ENCODE data around the gene TEP1.

The TEP1 gene

GRCh38 chr14:20356422-20356821 is 56.9 kb downstream of the TEP1 start:
- no peak for DNase-seq (ENCODE audit: low read depth)
- no peak for TF ChIP-seq CTCF (conservative IDR thresholded peaks at IDR 0.05; ENCODE audit: low read depth, low read length)

DNA sequence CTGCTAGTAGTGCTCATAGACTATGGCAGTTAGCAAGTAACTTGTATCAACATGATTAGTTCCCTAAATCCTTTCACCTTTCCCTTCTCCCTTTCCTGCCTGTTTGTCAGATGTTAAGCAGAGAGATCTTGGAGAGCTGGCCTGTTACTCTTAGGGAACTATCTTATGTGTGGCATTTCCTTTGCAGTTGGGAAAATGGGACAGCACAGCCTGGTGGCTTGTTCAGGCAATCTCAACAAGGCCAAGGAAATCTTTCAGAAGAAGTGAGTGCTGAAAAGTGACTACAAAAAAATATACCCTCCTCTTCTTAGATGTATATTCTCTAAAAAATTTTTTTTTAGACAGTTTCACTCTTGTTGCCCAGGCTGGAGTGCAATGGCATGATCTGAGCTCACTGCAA is 62.4 kb downstream of the TEP1 start:
- DNase-seq (ENCODE audit: low read depth) = no peak
- TF ChIP-seq CTCF (conservative IDR thresholded peaks at IDR 0.05; ENCODE audit: low read depth, low read length) = peak; percentile 29
- no peak overlapping the region for H3K4me3 ChIP-seq (ENCODE audit: low read length)

More at GRCh38 chr14:20356422-20356821, 56.9 kb downstream of the TEP1 start:
- H3K4me3 ChIP-seq (ENCODE audit: low read length) = no peak overlapping the region

- no peak overlapping the region for H3K4me3 ChIP-seq (ENCODE audit: low read length)
- no peak for TF ChIP-seq CTCF (conservative IDR thresholded peaks at IDR 0.05; ENCODE audit: low read depth, low read length)
- DNase-seq (ENCODE audit: low read depth) = no peak
Measured at GRCh38 chr14:20350282-20350681, 63.0 kb downstream of the TEP1 start.

DNA sequence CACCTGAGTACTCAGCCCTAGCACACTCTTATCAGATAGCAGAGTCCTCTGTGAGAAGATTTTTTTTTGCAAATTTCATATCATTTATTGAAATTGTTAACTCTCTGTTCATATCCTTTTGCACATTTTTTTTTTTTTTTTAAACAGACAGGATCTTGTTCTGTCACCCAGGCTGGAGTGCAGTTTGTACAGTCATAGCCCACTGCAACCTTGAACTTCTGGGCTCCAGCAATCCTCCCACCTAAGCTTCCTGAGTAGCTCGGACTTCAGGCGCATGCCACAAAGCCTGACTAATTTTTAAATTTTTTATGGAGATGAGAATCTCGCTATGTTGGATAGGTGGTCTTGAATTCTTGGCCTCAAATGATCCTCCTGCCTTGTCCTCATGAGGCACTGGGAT is 65.6 kb downstream of the TEP1 start:
- no peak for TF ChIP-seq CTCF (conservative IDR thresholded peaks at IDR 0.05; ENCODE audit: low read depth, low read length)
- no peak overlapping the region for H3K4me3 ChIP-seq (ENCODE audit: low read length)
- DNase-seq (ENCODE audit: low read depth) = no peak

GRCh38 chr14:20346713-20347112 is 66.6 kb downstream of the TEP1 start:
- no peak for TF ChIP-seq CTCF (conservative IDR thresholded peaks at IDR 0.05; ENCODE audit: low read depth, low read length)

DNA sequence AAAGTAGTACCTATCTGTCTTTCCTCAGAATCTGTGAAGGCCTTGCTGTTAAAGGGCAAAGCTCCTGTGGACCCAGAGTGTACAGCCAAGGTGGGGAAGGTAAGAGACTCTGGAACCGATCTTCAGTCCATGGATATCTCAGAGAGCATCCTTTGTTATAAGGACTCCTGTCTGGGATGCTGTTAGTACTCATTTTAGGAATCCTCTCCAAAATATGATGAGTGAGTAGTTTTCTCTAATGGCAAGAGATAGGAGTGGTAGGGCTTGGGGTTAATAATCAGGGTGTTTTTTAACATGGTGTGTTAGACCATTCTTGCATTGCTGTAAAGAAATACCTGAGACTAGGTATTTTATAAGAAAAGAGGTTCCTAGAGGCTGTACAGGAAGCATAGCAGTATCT is 67.9 kb downstream of the TEP1 start:
- no peak for DNase-seq (ENCODE audit: low read depth)
- no peak overlapping the region for H3K4me3 ChIP-seq (ENCODE audit: low read length)
- no peak for TF ChIP-seq CTCF (conservative IDR thresholded peaks at IDR 0.05; ENCODE audit: low read depth, low read length)

More at GRCh38 chr14:20346713-20347112, 66.6 kb downstream of the TEP1 start:
- no peak for DNase-seq (ENCODE audit: low read depth)
- H3K4me3 ChIP-seq (ENCODE audit: low read length) = no peak overlapping the region

DNA sequence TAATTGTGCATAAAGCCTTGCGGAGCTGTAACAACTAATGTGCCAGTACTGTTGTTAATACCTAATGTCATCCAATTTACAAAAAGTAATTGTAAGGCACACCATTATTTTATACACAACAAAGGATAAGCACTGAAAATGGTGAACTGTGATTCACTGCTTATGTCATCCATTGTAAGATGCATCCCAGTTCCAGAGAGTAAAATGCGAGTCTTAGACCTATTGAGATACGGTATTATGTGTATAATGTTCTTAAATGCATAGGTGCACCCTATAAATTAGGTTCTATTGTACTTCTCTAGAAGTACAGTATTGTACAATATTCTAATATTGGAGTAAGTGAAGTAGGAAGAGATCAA is 69.5 kb downstream of the TEP1 start:
- no peak for TF ChIP-seq CTCF (conservative IDR thresholded peaks at IDR 0.05; ENCODE audit: low read depth, low read length)
- H3K4me3 ChIP-seq (ENCODE audit: low read length) = peak overlapping the region; percentile 99
- DNase-seq (ENCODE audit: low read depth) = no peak
